VCaP (cell line): ENCODE measurements around the gene UBE2S.

Experiments used
- H3K27ac ChIP-seq: fragments of 450-650 bp; 2 replicates; pipeline ENCODE4 v1.5.1; 2017
- TF ChIP-seq, protein P1 (sequence below): fragments of 450-650 bp; conservative IDR thresholded peaks from 2 replicates; pipeline ENCODE4 v1.5.1; 2017; ENCODE audit warnings: mild to moderate bottlenecking, moderate library complexity

Gene UBE2S

DNA sequence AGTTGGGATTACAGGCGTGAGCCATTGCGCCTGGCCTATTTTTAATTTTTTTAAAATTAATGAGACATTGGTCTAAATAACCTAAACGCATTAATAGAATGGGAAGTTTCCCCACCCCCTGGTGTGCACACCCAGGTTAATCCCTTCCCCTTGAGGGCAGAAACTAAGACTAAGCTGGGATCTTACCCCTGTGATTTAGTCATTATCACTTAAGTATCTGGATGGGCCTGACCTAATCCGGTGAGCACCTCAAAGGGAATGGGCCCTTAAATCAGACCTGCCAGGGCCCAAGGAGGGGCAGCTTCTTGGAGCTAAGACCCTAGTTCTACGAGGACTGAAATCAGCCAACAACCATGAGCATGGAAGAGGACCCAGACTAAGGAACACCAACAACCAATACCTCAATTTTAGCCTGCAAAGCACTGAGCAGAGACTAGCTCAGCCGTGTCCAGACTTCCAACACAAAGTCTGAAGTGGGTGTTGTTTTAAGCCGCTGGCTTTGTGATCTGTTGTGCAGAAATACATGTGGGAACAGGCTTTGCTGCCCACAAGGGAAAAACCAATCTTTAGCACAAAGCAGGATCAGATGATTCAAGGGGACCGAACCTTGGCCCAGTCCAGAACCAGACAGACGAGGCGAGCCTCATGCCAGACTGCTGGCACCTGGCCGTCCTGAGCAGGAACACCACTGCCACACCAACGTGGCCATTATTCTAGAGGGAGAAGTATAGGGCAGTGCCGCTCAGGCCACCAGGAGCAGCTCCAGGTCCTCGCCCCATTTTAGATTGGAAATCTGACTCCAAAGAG, 7.1 kb downstream of the UBE2S start:
- TF ChIP-seq, protein P1, sequence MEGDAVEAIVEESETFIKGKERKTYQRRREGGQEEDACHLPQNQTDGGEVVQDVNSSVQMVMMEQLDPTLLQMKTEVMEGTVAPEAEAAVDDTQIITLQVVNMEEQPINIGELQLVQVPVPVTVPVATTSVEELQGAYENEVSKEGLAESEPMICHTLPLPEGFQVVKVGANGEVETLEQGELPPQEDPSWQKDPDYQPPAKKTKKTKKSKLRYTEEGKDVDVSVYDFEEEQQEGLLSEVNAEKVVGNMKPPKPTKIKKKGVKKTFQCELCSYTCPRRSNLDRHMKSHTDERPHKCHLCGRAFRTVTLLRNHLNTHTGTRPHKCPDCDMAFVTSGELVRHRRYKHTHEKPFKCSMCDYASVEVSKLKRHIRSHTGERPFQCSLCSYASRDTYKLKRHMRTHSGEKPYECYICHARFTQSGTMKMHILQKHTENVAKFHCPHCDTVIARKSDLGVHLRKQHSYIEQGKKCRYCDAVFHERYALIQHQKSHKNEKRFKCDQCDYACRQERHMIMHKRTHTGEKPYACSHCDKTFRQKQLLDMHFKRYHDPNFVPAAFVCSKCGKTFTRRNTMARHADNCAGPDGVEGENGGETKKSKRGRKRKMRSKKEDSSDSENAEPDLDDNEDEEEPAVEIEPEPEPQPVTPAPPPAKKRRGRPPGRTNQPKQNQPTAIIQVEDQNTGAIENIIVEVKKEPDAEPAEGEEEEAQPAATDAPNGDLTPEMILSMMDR, result no peak
- no peak overlapping the region for H3K27ac ChIP-seq

DNA sequence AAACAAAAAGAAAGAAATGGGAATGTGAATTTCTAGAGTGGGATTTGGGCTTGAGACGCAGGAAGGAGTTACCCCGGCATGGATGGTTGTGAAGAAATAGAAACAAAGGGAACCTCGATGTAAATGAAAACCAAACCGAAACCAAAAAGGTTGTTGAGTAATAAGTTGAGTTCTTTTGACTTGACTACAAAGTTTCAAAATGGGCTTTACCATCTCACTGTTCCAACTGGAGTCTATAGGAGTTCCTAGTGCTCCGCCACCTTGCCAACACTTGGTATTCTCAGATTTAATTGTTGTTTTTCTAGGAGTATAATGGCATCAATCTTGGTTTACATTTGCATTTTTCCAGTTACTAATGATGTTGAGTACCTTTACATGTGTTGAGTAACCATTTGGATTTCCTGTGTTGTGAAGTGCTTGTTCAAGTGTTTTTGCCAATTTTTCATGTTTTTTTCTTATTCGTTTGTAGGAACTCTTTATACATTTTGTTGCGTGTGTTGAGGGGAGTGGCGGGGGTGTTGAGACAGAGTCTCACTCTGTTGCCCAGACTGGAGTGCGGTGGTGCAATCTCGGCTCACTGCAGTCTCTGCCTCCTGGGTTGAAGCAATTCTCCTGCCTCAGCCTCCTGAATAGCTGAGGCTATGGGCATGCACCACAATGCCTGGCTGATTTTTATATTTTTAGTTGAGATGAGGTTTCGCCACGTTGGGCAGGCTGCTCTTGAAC, 9.2 kb downstream of the UBE2S start:
- H3K27ac ChIP-seq, result no peak overlapping the region
- TF ChIP-seq, protein P1, result no peak

DNA sequence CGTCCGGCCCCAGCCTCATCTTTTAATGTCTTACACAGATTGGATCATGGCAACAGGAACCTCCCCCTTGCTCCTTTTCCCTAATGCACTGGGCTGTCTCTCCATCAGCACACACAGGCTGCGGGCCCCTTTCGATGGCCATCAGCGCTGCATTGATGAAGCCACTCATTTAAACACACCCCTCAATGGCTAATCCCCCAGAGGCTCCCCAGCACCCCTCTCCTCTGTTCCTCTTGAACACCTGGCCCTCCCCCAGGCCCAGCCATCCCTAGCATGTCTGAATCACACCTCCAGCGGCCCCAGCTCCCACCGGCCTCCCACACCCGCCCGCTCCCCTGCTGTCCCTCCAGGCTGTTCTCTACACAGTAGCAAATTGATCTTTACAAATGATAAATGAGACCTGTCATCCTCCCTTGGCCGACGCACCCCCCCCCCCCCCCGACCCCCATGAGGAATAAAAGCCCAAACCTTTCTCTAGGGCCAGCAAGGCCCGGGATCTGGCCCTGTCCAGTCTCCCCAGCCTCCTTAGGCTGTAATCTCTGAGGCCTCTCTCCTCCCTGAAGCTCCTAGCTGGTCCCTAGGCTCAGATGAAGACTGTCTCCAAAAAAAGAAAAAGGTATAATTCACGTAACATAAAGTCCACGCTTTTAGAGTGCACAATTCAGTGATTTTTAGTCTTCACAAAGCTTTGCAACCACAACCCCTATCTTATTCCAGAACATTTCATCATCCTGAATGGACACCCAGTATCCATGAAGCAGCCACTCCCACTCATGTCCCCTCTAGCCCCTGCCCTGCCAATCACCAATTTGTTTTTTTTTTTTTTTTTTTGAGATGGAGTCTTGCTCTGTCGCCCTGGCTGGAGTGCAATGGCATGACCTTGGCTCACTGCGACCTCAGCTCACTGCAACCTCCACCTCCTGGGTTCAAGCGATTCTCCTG, 14.5 kb downstream of the UBE2S start:
- TF ChIP-seq, protein P1, result no peak
- no peak overlapping the region for H3K27ac ChIP-seq

DNA sequence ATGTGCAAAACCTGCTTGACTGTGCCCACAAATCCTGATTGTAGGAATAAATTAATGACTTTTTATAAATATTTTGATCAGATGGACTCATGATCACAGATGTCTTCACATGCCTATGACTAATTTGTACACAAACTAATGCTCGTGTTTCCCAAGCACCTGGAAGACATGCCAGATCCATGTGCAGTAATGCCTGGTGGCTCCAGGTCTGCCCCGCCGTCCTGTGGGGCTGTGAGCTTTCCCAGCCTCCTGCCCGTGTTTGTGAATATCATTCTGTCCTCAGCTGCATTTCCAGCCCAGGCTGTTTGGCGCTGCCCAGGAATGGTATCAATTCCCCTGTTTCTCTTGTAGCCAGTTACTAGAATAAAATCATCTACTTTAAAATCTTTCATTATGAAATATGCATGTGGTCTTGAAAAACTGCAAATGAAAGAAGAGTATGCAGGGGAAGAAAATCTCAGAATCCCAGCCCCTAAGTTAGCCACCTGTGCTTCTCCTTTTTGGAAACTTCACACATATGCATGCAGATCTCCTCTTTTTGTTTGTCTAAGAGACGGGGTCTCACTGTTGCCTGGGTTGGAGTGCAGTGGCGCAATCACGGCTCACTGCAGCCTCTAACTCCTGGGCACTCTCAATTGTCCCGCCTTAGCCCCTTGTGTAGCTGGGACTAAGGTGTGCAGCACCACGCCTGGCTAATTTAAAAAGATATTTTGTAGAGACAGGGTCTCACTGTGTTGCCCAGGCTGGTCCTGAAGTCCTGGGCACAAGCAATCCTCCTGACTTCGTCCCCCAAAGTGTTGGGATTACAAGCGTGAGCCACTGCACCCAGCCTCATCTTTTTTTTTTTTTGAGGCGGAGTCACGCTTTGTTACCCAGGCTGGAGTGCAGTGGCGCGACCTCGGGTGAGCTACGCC, 15.6 kb downstream of the UBE2S start:
- TF ChIP-seq, protein P1, result no peak
- no peak overlapping the region for H3K27ac ChIP-seq

DNA sequence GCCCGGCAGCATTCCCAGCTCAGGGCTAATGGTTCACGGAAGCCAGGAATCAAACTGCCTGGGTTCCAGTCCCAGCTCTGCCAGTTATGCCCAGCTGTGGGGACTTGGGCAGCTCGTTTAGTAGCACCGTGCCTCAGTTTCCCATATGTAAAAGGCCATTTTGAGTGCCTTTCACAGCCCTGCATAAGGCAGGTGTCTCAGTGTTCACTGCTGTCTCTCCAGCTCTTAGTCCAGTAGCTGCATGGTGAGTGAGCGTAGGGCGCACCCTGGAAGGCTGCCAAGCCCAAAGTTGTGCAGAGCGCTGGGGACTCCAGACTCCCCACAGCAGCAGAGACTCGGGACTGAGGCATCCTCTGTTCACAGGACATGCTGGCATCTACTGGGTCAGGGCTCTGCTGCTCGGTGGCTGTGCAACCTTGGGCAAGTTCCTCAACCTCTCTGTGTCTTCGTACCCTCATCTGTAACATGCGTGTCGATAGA, 16.4 kb downstream of the UBE2S start:
- no peak overlapping the region for H3K27ac ChIP-seq
- TF ChIP-seq, protein P1, result no peak

DNA sequence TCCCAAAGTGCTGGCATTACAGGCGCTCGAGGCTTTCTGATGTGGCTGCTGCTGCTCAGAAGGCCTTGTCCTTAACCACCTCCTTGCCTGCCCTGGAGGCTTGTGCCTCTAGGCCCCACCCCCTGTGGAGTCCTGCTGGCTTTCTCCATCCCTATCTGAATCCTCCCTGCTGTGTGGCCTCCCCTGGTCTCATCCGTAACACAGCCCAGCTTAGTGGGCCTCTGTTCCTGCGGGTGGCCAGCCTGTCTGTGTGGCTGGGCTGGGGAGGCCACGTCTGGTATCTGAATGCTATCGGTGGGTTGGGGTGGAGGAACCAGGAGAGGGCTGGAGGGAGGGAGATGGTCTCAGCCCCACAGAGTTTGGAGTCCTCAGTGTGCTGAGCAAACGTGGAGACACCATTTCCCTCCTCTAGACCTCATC, 17.1 kb downstream of the UBE2S start:
- H3K27ac ChIP-seq, result peak overlapping the region; percentile 96; the same call in 1 of the 2 replicates
- TF ChIP-seq, protein P1, result no peak
